ENCODE measurements around the gene MAN2C1.

MAN2C1 gene

DNA sequence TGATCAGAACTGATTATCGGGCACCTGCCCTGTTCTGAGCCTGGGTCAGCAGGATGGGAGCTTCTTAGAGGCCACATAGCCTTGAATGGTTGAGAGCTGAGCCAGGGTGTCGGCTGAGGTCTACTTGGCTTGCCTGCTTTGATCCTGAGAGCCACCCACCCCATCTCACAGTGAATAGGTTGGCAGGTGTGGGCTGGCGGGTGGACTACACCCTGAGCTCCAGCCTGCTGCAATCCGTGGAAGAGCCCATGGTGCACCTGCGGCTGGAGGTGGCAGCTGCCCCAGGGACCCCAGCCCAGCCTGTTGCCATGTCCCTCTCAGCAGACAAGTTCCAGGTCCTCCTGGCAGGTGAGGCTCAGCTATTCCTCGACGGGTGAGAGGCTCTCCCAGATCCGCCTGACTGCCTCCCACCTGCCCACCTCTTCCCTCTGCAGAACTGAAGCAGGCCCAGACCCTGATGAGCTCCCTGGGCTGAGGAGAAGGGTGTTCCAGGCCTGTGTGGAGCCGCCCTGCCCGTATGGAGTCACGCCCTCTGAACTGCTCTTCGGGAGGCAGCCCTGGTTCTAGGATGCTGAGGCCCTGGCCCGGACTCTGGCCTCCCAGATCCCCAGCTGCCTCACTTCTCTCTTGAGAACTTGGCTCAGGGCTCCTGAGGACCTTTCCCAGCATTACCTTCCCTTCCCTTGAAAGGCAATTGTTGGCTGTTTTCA is 28.7 kb downstream of the MAN2C1 start:
- no peak for TF ChIP-seq FOXP2 (optimal IDR thresholded peaks at IDR 0.05; ENCODE audit: borderline replicate concordance, extremely low read depth, extremely low read length, insufficient read depth)
- no peak for TF ChIP-seq SIN3A (IDR thresholded peaks at IDR 0.05; ENCODE audit: borderline replicate concordance, insufficient read depth, low read length)
- TF ChIP-seq POLR2AphosphoS5 (IDR thresholded peaks at IDR 0.05; ENCODE audit: low read depth, low read length), result no peak
- TF ChIP-seq TAF1 (IDR thresholded peaks at IDR 0.05; ENCODE audit: borderline replicate concordance, insufficient read depth, low read length), result no peak
- TF ChIP-seq, protein P1, sequence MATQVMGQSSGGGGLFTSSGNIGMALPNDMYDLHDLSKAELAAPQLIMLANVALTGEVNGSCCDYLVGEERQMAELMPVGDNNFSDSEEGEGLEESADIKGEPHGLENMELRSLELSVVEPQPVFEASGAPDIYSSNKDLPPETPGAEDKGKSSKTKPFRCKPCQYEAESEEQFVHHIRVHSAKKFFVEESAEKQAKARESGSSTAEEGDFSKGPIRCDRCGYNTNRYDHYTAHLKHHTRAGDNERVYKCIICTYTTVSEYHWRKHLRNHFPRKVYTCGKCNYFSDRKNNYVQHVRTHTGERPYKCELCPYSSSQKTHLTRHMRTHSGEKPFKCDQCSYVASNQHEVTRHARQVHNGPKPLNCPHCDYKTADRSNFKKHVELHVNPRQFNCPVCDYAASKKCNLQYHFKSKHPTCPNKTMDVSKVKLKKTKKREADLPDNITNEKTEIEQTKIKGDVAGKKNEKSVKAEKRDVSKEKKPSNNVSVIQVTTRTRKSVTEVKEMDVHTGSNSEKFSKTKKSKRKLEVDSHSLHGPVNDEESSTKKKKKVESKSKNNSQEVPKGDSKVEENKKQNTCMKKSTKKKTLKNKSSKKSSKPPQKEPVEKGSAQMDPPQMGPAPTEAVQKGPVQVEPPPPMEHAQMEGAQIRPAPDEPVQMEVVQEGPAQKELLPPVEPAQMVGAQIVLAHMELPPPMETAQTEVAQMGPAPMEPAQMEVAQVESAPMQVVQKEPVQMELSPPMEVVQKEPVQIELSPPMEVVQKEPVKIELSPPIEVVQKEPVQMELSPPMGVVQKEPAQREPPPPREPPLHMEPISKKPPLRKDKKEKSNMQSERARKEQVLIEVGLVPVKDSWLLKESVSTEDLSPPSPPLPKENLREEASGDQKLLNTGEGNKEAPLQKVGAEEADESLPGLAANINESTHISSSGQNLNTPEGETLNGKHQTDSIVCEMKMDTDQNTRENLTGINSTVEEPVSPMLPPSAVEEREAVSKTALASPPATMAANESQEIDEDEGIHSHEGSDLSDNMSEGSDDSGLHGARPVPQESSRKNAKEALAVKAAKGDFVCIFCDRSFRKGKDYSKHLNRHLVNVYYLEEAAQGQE (IDR thresholded peaks at IDR 0.05; ENCODE audit: insufficient read depth in 1 of 2, low read depth in 2 of 2, low read length in 2 of 2), result no peak

DNA sequence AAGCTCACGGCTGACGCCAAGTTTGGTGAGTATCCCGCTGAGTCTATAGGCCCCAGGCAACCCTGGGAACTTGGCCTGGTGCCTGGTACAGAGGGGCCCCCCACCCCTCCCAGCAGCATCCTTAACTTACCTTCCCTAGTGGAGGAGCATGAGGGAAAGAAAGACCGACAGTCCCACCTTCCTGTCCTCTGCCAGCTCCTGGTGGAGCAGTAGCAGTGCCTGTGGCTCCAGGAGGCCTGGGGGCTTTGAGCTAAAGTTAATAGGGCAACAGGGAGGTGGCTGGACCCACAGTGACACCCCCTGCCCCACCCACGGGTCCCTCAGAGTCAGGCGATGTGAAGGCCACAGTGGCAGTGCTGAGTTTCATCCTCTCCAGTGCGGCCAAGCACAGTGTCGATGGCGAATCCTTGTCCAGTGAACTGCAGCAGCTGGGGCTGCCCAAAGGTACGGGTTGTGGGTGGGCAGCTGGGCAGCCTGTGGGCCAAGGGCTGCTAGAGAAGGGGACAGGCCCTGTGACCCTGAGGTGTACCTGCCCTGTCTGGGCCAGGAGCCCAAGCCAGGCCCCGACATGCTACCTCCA is 29.7 kb downstream of the MAN2C1 start:
- TF ChIP-seq FOXP2 (optimal IDR thresholded peaks at IDR 0.05; ENCODE audit: borderline replicate concordance, extremely low read depth, extremely low read length, insufficient read depth), result no peak
- TF ChIP-seq POLR2AphosphoS5 (IDR thresholded peaks at IDR 0.05; ENCODE audit: low read depth, low read length), result no peak
- TF ChIP-seq, protein P1 (IDR thresholded peaks at IDR 0.05; ENCODE audit: insufficient read depth in 1 of 2, low read depth in 2 of 2, low read length in 2 of 2), result no peak
- TF ChIP-seq TAF1 (IDR thresholded peaks at IDR 0.05; ENCODE audit: borderline replicate concordance, insufficient read depth, low read length), result no peak
- TF ChIP-seq SIN3A (IDR thresholded peaks at IDR 0.05; ENCODE audit: borderline replicate concordance, insufficient read depth, low read length), result no peak

- TF ChIP-seq TAF1 (IDR thresholded peaks at IDR 0.05; ENCODE audit: borderline replicate concordance, insufficient read depth, low read length) (peak; percentile 55; the same call in 1 of the 2 replicates), FOXP2 (optimal IDR thresholded peaks at IDR 0.05; ENCODE audit: borderline replicate concordance, extremely low read depth, extremely low read length, insufficient read depth) (no peak), SIN3A (IDR thresholded peaks at IDR 0.05; ENCODE audit: borderline replicate concordance, insufficient read depth, low read length) (peak; percentile 98), POLR2AphosphoS5 (IDR thresholded peaks at IDR 0.05; ENCODE audit: low read depth, low read length) (peak; percentile 85; the same call in 1 of the 2 replicates)
- TF ChIP-seq, protein P1 (IDR thresholded peaks at IDR 0.05; ENCODE audit: insufficient read depth in 1 of 2, low read depth in 2 of 2, low read length in 2 of 2), result no peak
Observed at GRCh38 chr15:75335705-75336355, 32.6 kb downstream of the MAN2C1 start, which contains the start of gene COMMD4. TSS of gene COMMD4 (plus strand) at chr15:75336063. CDS start at chr15:75336090, 27 bp downstream.

GRCh38 chr15:75335313-75335704 is 33.1 kb downstream of the MAN2C1 start:
- TF ChIP-seq SIN3A (IDR thresholded peaks at IDR 0.05; ENCODE audit: borderline replicate concordance, insufficient read depth, low read length), result no peak
- TF ChIP-seq, protein P1 (IDR thresholded peaks at IDR 0.05; ENCODE audit: insufficient read depth in 1 of 2, low read depth in 2 of 2, low read length in 2 of 2), result no peak
- no peak for TF ChIP-seq FOXP2 (optimal IDR thresholded peaks at IDR 0.05; ENCODE audit: borderline replicate concordance, extremely low read depth, extremely low read length, insufficient read depth)
- no peak for TF ChIP-seq TAF1 (IDR thresholded peaks at IDR 0.05; ENCODE audit: borderline replicate concordance, insufficient read depth, low read length)
- TF ChIP-seq POLR2AphosphoS5 (IDR thresholded peaks at IDR 0.05; ENCODE audit: low read depth, low read length), result no peak

Data from PFSK-1 (cell line).